K562 (cell line): ENCODE measurements around the gene SLC9B1. TPM values are rescaled to one million over a fixed set of nuclear protein-coding genes. Genes with fewer than 3 reads are reported as not detected.
"Not testable (repeated sequence)": the region's sequence is repeated elsewhere in the genome, so short reads cannot be mapped to it uniquely, and the experiment has no call there.

ENCODE experiments used
- ATAC-seq: fragments of 200-7000 bp; cut with Tn5 transposase; 3 replicates; pipeline ENCODE4 v1.9.1; 2020; ENCODE audit warnings: moderate library complexity
- BruUV-seq: library from RNA; stranded (reverse); fragments of 400-500 nt; replicated peaks from 2 replicates; lab custom pipeline; 2021; lab: Mats Ljungman, UMichigan
- CTCF ChIA-PET: fragments of 300-600 bp; formaldehyde crosslinking; extraction: SDS; loops from one replicate; lab custom pipeline; 2021; ENCODE audit warnings: low intra/inter-chr PET ratio; lab: Yijun Ruan, JAX
- POLR2A ChIA-PET: fragments of 300-600, 350-650 bp; sonication (Branson Sonifier 250); formaldehyde crosslinking; extraction: SDS; loops from one replicate; lab custom pipeline; 2021; ENCODE audit warnings: antibody characterized with exemption, inconsistent platforms; lab: Yijun Ruan, JAX
- DNase-seq, 4 experiments: peaks; one replicate each; pipeline versions ENCODE4 v3.0.0 to v3.0.0-alpha.2; 2011 to 2018; ENCODE audit warnings: low spot score in 3 of 4, mixed read lengths in 3 of 4; ENCODE audit errors: extremely low read depth in 1 of 4
- FAIRE-seq: peaks from 2 replicates; lab custom pipeline; 2011; peaks lifted over from hg19 to GRCh38; lab: Jason Lieb, UNC
- H2AFZ ChIP-seq: 2 replicates; pipeline ENCODE4 v1.6.0; 2011; ENCODE audit warnings: low read depth, low read length, control low read depth, inconsistent platforms
- H3K27ac ChIP-seq: fragments of 200-600 bp; 3 replicates; pipeline ENCODE4 v1.8.0; 2011; ENCODE audit warnings: low read depth, mild to moderate bottlenecking, control low read depth, inconsistent platforms, low read length, moderate library complexity, mixed read lengths; ENCODE audit errors: extremely low read depth
- H3K27me3 ChIP-seq, 2 experiments: fragments of 300-600 bp in 1 of 2; 2 replicates in 1 of 2; 3 replicates in 1 of 2; pipeline versions ENCODE4 v1.6.0 to v1.8.0; 2011; ENCODE audit warnings: inconsistent platforms in 2 of 2, low read length in 2 of 2, mild to moderate bottlenecking in 1 of 2, mixed read lengths in 1 of 2, moderate library complexity in 1 of 2; ENCODE audit not compliant: control insufficient read depth in 2 of 2, insufficient read depth in 2 of 2
- H3K36me3 ChIP-seq: fragments of 300-600 bp; 3 replicates; pipeline ENCODE4 v1.8.0; 2011; ENCODE audit warnings: mild to moderate bottlenecking, low read length, inconsistent platforms; ENCODE audit not compliant: control insufficient read depth, insufficient read depth
- H3K4me1 ChIP-seq, 2 experiments: fragments of 200-600 bp in 1 of 2; replicated peaks in 1 of 2; 2 replicates in 1 of 2; 3 replicates in 1 of 2; pipeline versions ENCODE4 v1.5.1 to v1.8.0; 2011; ENCODE audit warnings: inconsistent platforms in 2 of 2, low read length in 2 of 2, mild to moderate bottlenecking in 1 of 2, mixed read lengths in 1 of 2, moderate library complexity in 1 of 2; ENCODE audit not compliant: control insufficient read depth in 2 of 2, insufficient read depth in 2 of 2
- H3K4me2 ChIP-seq: 2 replicates; pipeline ENCODE4 v1.6.1; 2011; ENCODE audit warnings: low read length, control low read depth, inconsistent platforms, mixed read lengths; ENCODE audit not compliant: insufficient read depth
- H3K4me3 ChIP-seq: fragments of 200-600 bp; sonication (generic), shearing (Covaris generic); 2 replicates; pipeline ENCODE4 v1.5.1; 2016; ENCODE audit warnings: control low read depth, inconsistent platforms
- H3K79me2 ChIP-seq: fragments of 200-600 bp; 3 replicates; pipeline ENCODE4 v1.8.0; 2011; ENCODE audit warnings: low read length, inconsistent platforms; ENCODE audit not compliant: control insufficient read depth, insufficient read depth
- H3K9ac ChIP-seq, 2 experiments: 2 replicates each; pipeline versions ENCODE4 v1.6.0 to v1.6.1; 2011; ENCODE audit warnings: low read depth in 2 of 2, low read length in 2 of 2, control low read depth in 1 of 2, inconsistent platforms in 1 of 2, mild to moderate bottlenecking in 1 of 2, mixed read lengths in 1 of 2; ENCODE audit not compliant: insufficient read depth in 1 of 2
- H3K9me1 ChIP-seq: one replicate; pipeline ENCODE4 v1.6.0; 2011; ENCODE audit warnings: inconsistent platforms, mild to moderate bottlenecking, low read length, moderate library complexity; ENCODE audit not compliant: control insufficient read depth, insufficient read depth
- H3K9me3 ChIP-seq: replicated peaks from 2 replicates; pipeline ENCODE4 v1.5.1; 2011; ENCODE audit warnings: low read depth, low read length, inconsistent platforms; ENCODE audit not compliant: control insufficient read depth, insufficient read depth
- H4K20me1 ChIP-seq: replicated peaks from 2 replicates; pipeline ENCODE4 v1.6.1; 2011; ENCODE audit warnings: low read length, inconsistent platforms, mixed read lengths; ENCODE audit not compliant: control insufficient read depth, insufficient read depth
- BDP1 ChIP-seq: IDR thresholded peaks from 3 replicates; pipeline ENCODE4 v1.6.1; 2011; ENCODE audit not compliant: insufficient read length, insufficient read depth
- HNRNPUL1 ChIP-seq: fragments of 200-400 bp; formaldehyde crosslinking; IDR thresholded peaks from 2 replicates; pipeline ENCODE4 v1.6.1; 2017; ENCODE audit warnings: low read length
- NFRKB ChIP-seq: fragments of 450-650 bp; IDR thresholded peaks from 2 replicates; pipeline ENCODE4 v1.6.1; 2016; ENCODE audit warnings: low read depth
- PML ChIP-seq: IDR thresholded peaks from 2 replicates; pipeline ENCODE4 v1.6.1; 2012; ENCODE audit warnings: low read length, inconsistent platforms
- TBP ChIP-seq: optimal IDR thresholded peaks from 2 replicates; pipeline ENCODE3; 2011; ENCODE audit warnings: low read depth, low read length, improper control_type of control experiment
- ZNF146 ChIP-seq: IDR thresholded peaks from one replicate; pipeline ENCODE4 v1.6.1; 2018; ENCODE audit warnings: missing compliant biosample characterization; ENCODE audit not compliant: unreplicated experiment
- WGBS: fragments of 100-300 bp; shearing (Covaris generic); methylation state at CpG from one replicate; pipeline ENCODE4 v1.1.6; 2016; ENCODE audit warnings: low coverage, mixed read lengths; ENCODE audit not compliant: insufficient coverage; ENCODE audit errors: missing lambda C conversion rate; 5-methylcytosine and 5-hydroxymethylcytosine counted together
- in situ Hi-C: fragments of 300-500 bp; cut with MboI; formaldehyde crosslinking; loops from 4 replicates; pipeline ENCODE4 v1.15.0; 2018; ENCODE audit warnings: inconsistent platforms, mixed read lengths
- intact Hi-C: fragments of 100-400 bp; cut with micrococcal nuclease; formaldehyde crosslinking; loops from 2 replicates; pipeline ENCODE4 v1.14.2; 2022
- polyA plus RNA-seq, 8 experiments: library from polyadenylated mRNA; depleted of rRNA in 4 of 8; stranded (reverse) in 5 of 8; unstranded in 3 of 8; fragments of >200 nt; fragmentation: Nextera tagmentation in 2 of 8; fragmentation: Illumina TruSeq in 1 of 8; extraction: Ambion mirVana in 2 of 8; extraction: Trizol in 1 of 8; gene quantifications; 2 replicates each; pipeline versions ENCODE4 v1.2.1 to v1.2.3, GENCODE V29; 2011 to 2014; ENCODE audit warnings: inconsistent platforms in 1 of 8, missing spikeins in 1 of 8
- total RNA-seq, 7 experiments: library from RNA; depleted of rRNA in 6 of 7; stranded (reverse); fragments of >200 nt in 6 of 7; fragmentation: Illumina TruSeq in 2 of 7; extraction: Trizol in 2 of 7; gene quantifications; 2 replicates each; pipeline versions ENCODE4 v1.2.1 to v1.2.3, GENCODE V29; 2011 to 2021; ENCODE audit warnings: low replicate concordance in 1 of 7

SLC9B1 gene
- total and polyA plus RNA-seq, 9 of the 15 experiments (the other 6 are each of a cell fraction or from before 2014, with no cell fraction given), result 0.21 to 1.3 (median 0.51) TPM

DNA sequence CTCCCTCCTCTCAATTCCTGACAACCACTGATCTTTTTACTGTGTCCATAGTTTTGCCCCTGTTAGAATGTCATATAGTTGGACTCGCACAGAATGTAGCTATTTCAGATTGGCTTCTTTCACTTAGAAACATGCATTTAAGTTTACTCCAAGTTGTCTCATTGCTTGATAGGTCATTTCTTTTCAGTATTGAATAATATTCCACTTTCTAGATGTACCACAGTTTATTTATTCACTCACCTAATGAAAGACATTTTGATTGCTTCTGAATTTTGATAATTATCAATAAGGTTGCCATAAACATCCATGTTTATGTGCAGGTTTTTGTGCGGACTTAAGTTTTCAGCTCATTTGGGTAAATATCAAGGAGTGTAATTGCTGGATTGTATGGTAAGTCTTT, 38.5 kb downstream of the SLC9B1 start:
- TF ChIP-seq NFRKB, result no peak
- TF ChIP-seq PML, result no peak
- TF ChIP-seq BDP1, result no peak
- TF ChIP-seq TBP, result no peak
- peak; percentile 9 for TF ChIP-seq ZNF146 (CRISPR knock-in tag)
- no peak for TF ChIP-seq HNRNPUL1
- WGBS, result 10% methylated on average over 2 of the region's 2 CpGs
- no peaks in the 10 kb centered on the region for H3K79me2 ChIP-seq

DNA sequence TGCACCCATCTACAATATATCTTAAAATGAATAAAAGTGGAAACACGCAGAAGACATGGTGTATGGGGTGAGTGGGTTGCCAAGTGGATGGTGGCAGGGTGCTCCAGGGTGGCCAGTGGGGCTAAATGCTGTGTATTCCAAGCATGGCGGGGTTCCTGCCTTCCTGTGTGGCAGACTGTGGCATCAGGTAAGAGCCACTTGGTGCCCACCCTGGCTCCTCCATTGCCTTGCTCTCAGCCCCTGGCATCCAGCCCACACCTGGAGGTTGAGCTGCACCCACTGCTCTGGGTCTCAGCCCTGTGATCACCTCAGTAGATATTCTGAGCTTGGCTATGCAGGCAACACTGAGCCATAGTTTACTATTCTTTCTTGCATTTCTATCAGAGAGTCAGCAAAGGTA, 57.7 kb downstream of the SLC9B1 start:
- ATAC-seq, H2AFZ ChIP-seq, H3K36me3 ChIP-seq, H3K9me3 ChIP-seq, H3K9me1 ChIP-seq, BruUV-seq, CTCF ChIA-PET, intact Hi-C loops, H3K27me3 ChIP-seq, H3K9ac ChIP-seq, H3K4me1 ChIP-seq, H3K79me2 ChIP-seq, H3K27ac ChIP-seq, in situ Hi-C loops, DNase-seq, H3K4me3 ChIP-seq, FAIRE-seq, H4K20me1 ChIP-seq, POLR2A ChIA-PET, H3K4me2 ChIP-seq: not testable (repeated sequence)
- WGBS, result 6% methylated on average over 2 of the region's 2 CpGs

More for the DNA sequence above, 38.5 kb downstream of the SLC9B1 start:
- no peak overlapping the region for H3K9ac ChIP-seq
- no peak for ATAC-seq
- no peaks in the 10 kb centered on the region; a peak in 1 of 5 replicates for H3K27me3 ChIP-seq
- no peaks in the 10 kb centered on the region for H3K9me3 ChIP-seq
- H3K36me3 ChIP-seq, result no peaks in the 10 kb centered on the region
- no peak overlapping the region for H3K4me2 ChIP-seq
- H3K4me1 ChIP-seq, result no peaks in the 10 kb centered on the region
- ChIA-PET CTCF (no interaction called here), POLR2A (no interaction called here)
- in situ Hi-C loops (no loop called here), intact Hi-C loops (no loop called here)
- no peak for DNase-seq
- no peaks in the 10 kb centered on the region for H3K9me1 ChIP-seq
- BruUV-seq, result no TSS peak
- no peak overlapping the region for H3K27ac ChIP-seq
- H3K4me3 ChIP-seq, result no peak overlapping the region
- no peaks in the 10 kb centered on the region for H4K20me1 ChIP-seq
- H2AFZ ChIP-seq, result no peak overlapping the region
- no peak for FAIRE-seq
